Neuronal stem cell (in vitro differentiated cells): ENCODE results near the gene CYP46A1.
A peak's percentile ranks its signal among the peaks of the same experiment; 100 is the strongest.

Source experiments
- DNase-seq: peaks from one replicate; pipeline ENCODE4 v3.0.0-alpha.2; 2013; ENCODE audit warnings: low spot score
- H2AFZ ChIP-seq: one replicate; pipeline ENCODE4 v1.6.1; 2013; ENCODE audit warnings: mild to moderate bottlenecking, low read length, inconsistent platforms
- H2AK5ac ChIP-seq: 2 replicates; pipeline ENCODE4 v1.6.1; 2013; ENCODE audit warnings: low read depth, mild to moderate bottlenecking, inconsistent platforms, low read length, moderate library complexity, mixed read lengths
- H2BK120ac ChIP-seq: 2 replicates; pipeline ENCODE4 v1.6.1; 2013; ENCODE audit warnings: low read depth, mild to moderate bottlenecking, inconsistent platforms, low read length, moderate library complexity, mixed read lengths
- H2BK12ac ChIP-seq: one replicate; pipeline ENCODE4 v1.6.1; 2013; ENCODE audit warnings: low read length, inconsistent platforms
- H2BK15ac ChIP-seq: 2 replicates; pipeline ENCODE4 v1.6.1; 2013; ENCODE audit warnings: mild to moderate bottlenecking, low read length, inconsistent platforms, mixed read lengths
- H2BK5ac ChIP-seq: one replicate; pipeline ENCODE4 v1.6.1; 2013; ENCODE audit warnings: inconsistent platforms, mild to moderate bottlenecking, low read length, moderate library complexity
- H3K14ac ChIP-seq: one replicate; pipeline ENCODE4 v1.6.1; 2013; ENCODE audit warnings: low read length, inconsistent platforms
- H3K18ac ChIP-seq: 2 replicates; pipeline ENCODE4 v1.6.1; 2013; ENCODE audit warnings: low read length, inconsistent platforms
- H3K23ac ChIP-seq: 2 replicates; pipeline ENCODE4 v1.6.1; 2013; ENCODE audit warnings: low read depth, mild to moderate bottlenecking, mixed read lengths, low read length, inconsistent platforms; ENCODE audit not compliant: poor library complexity
- H3K27ac ChIP-seq: replicated peaks from 3 replicates; pipeline ENCODE4 v1.5.1; 2013; ENCODE audit warnings: low read length, inconsistent platforms
- H3K27me3 ChIP-seq, 3 experiments: 2 replicates each; pipeline ENCODE4 v1.6.1; 2013; ENCODE audit warnings: low read length in 3 of 3, mild to moderate bottlenecking in 2 of 3, inconsistent platforms in 1 of 3, low read depth in 1 of 3, mixed read lengths in 1 of 3, moderate library complexity in 1 of 3; ENCODE audit not compliant: control insufficient read depth in 3 of 3, insufficient read depth in 3 of 3
- H3K36me3 ChIP-seq, 2 donors: replicated peaks in 1 of 2; 2 replicates each; pipeline ENCODE4 v1.6.1; 2013; ENCODE audit warnings: low read length in 2 of 2; ENCODE audit not compliant: control insufficient read depth in 2 of 2, insufficient read depth in 2 of 2
- H3K4ac ChIP-seq: 2 replicates; pipeline ENCODE4 v1.6.1; 2013; ENCODE audit warnings: inconsistent platforms, mild to moderate bottlenecking, low read length, moderate library complexity
- H3K4me1 ChIP-seq, 2 donors: 1 replicate in 1 of 2; 2 replicates in 1 of 2; pipeline ENCODE4 v1.6.1; 2013; ENCODE audit warnings: low read length in 2 of 2, low read depth in 1 of 2; ENCODE audit not compliant: control insufficient read depth in 2 of 2, insufficient read depth in 1 of 2
- H3K4me2 ChIP-seq: one replicate; pipeline ENCODE4 v1.6.1; 2013; ENCODE audit warnings: mild to moderate bottlenecking, low read length, inconsistent platforms; ENCODE audit not compliant: insufficient read depth, poor library complexity, severe bottlenecking
- H3K4me3 ChIP-seq, 2 donors: 2 replicates each; pipeline ENCODE4 v1.5.1; 2013; ENCODE audit warnings: low read length in 2 of 2, mild to moderate bottlenecking in 2 of 2, inconsistent platforms in 1 of 2, moderate library complexity in 1 of 2
- H3K79me1 ChIP-seq: one replicate; pipeline ENCODE4 v1.6.1; 2013; ENCODE audit warnings: low read depth, mild to moderate bottlenecking, inconsistent platforms, low read length, moderate library complexity
- H3K9ac ChIP-seq: one replicate; pipeline ENCODE4 v1.6.1; 2013; ENCODE audit warnings: mild to moderate bottlenecking, low read depth, low read length, inconsistent platforms; ENCODE audit not compliant: poor library complexity
- H3K9me3 ChIP-seq, 2 donors: replicated peaks in 1 of 2; 2 replicates each; pipeline versions ENCODE3 to v1.6.1; 2013; ENCODE audit warnings: low read length in 2 of 2, mild to moderate bottlenecking in 2 of 2, inconsistent platforms in 1 of 2, low read depth in 1 of 2, mixed read lengths in 1 of 2, moderate library complexity in 1 of 2; ENCODE audit not compliant: control insufficient read depth in 2 of 2, insufficient read depth in 1 of 2
- H4K8ac ChIP-seq: one replicate; pipeline ENCODE4 v1.6.1; 2013; ENCODE audit warnings: low read depth, mild to moderate bottlenecking, inconsistent platforms, low read length, moderate library complexity
- H4K91ac ChIP-seq: one replicate; pipeline ENCODE4 v1.6.1; 2013; ENCODE audit warnings: low read length, low read depth, mild to moderate bottlenecking, inconsistent platforms; ENCODE audit not compliant: poor library complexity
- WGBS, 2 donors: extraction: QIAGEN DNeasy Blood & Tissue Kit; methylation state at CpG; one replicate each; pipeline ENCODE4 v1.1.7; 2013; ENCODE audit warnings: missing lambda C conversion rate in 2 of 2, mixed read lengths in 1 of 2; ENCODE audit not compliant: insufficient read length in 2 of 2, insufficient replicate concordance in 1 of 2; ENCODE audit errors: extremely low coverage in 2 of 2; 5-methylcytosine and 5-hydroxymethylcytosine counted together

The CYP46A1 gene

GRCh38 chr14:99754141-99755067, 70.3 kb downstream of the CYP46A1 start:
- no peak overlapping the region for H4K91ac ChIP-seq
- peaks cover 15 to 31% of the 10 kb centered on the region in 2 donors for H3K4me1 ChIP-seq
- H3K4me2 ChIP-seq: no peak overlapping the region
- H4K8ac ChIP-seq: no peak overlapping the region
- WGBS, 2 donors: no CpG with 5 or more reads among the region's 24 CpGs
- no peak overlapping the region for H3K4ac ChIP-seq
- H3K23ac ChIP-seq: no peak overlapping the region
- no peaks in the 10 kb centered on the region for H3K36me3 ChIP-seq
- peak overlapping the region; percentile 52 for H2BK120ac ChIP-seq
- no peaks in the 10 kb centered on the region for H3K9me3 ChIP-seq
- H3K79me1 ChIP-seq: peaks cover 1% of the 10 kb centered on the region
- H2AK5ac ChIP-seq: peak overlapping the region; percentile 76
- peak overlapping the region; percentile 24 for H3K9ac ChIP-seq
- H3K18ac ChIP-seq: peak overlapping the region; percentile 62
- no peak overlapping the region for H3K14ac ChIP-seq
- peaks cover 0 to 17% (median 0%) of the 10 kb centered on the region in 3 experiments for H3K27me3 ChIP-seq
- no peak overlapping the region for H2BK12ac ChIP-seq
- no peak overlapping the region for H3K27ac ChIP-seq
- peak overlapping the region; percentile 47 for H2BK5ac ChIP-seq
- peak overlapping the region; percentile 36 for H2AFZ ChIP-seq
- H2BK15ac ChIP-seq: peak overlapping the region; percentile 76
- DNase-seq: no peak
- H3K4me3 ChIP-seq: no peak overlapping the region

GRCh38 chr14:99755068-99755405, 70.9 kb downstream of the CYP46A1 start:
- no peak overlapping the region for H3K14ac ChIP-seq
- no peak overlapping the region for H3K4ac ChIP-seq
- H2BK12ac ChIP-seq: no peak overlapping the region
- H3K4me1 ChIP-seq: peaks cover 15 to 35% of the 10 kb centered on the region in 2 donors
- H2BK15ac ChIP-seq: no peak overlapping the region
- peak overlapping the region; percentile 53 for H2AK5ac ChIP-seq
- no peak overlapping the region for H3K23ac ChIP-seq
- no peak overlapping the region for H2BK5ac ChIP-seq
- no peak overlapping the region for H3K4me3 ChIP-seq
- no peaks in the 10 kb centered on the region for H3K36me3 ChIP-seq
- no CpG with 5 or more reads among the region's 8 CpGs for WGBS, 2 donors
- no peak overlapping the region for H2AFZ ChIP-seq
- H2BK120ac ChIP-seq: no peak overlapping the region
- no peak overlapping the region for H3K27ac ChIP-seq
- H4K8ac ChIP-seq: no peak overlapping the region
- H3K27me3 ChIP-seq: peaks cover 0 to 16% (median 0%) of the 10 kb centered on the region in 3 experiments
- H3K9ac ChIP-seq: no peak overlapping the region
- no peak overlapping the region for H4K91ac ChIP-seq
- H3K4me2 ChIP-seq: no peak overlapping the region
- H3K79me1 ChIP-seq: peaks cover 1% of the 10 kb centered on the region
- H3K9me3 ChIP-seq: no peaks in the 10 kb centered on the region
- DNase-seq: no peak
- H3K18ac ChIP-seq: peak overlapping the region; percentile 70

GRCh38 chr14:99755629-99756603, 71.8 kb downstream of the CYP46A1 start:
- H2AK5ac ChIP-seq: peak overlapping the region; percentile 53
- peak overlapping the region; percentile 77 for H4K91ac ChIP-seq
- no peak for DNase-seq
- no peak overlapping the region for H3K27ac ChIP-seq
- peak overlapping the region; percentile 81 for H3K18ac ChIP-seq
- peak overlapping the region; percentile 52 for H2BK12ac ChIP-seq
- no peak overlapping the region for H3K4me3 ChIP-seq
- H3K27me3 ChIP-seq: peaks cover 0 to 9% (median 0%) of the 10 kb centered on the region in 3 experiments
- H3K9ac ChIP-seq: peak overlapping the region; percentile 9
- no peak overlapping the region for H3K4me2 ChIP-seq
- no CpG with 5 or more reads among the region's 21 CpGs for WGBS, 2 donors
- H2BK15ac ChIP-seq: peak overlapping the region; percentile 88
- H3K14ac ChIP-seq: no peak overlapping the region
- H2BK5ac ChIP-seq: peak overlapping the region; percentile 50
- H2AFZ ChIP-seq: no peak overlapping the region
- no peaks in the 10 kb centered on the region for H3K36me3 ChIP-seq
- no peak overlapping the region for H4K8ac ChIP-seq
- no peak overlapping the region for H3K23ac ChIP-seq
- peak overlapping the region; percentile 12 for H3K4ac ChIP-seq
- H3K9me3 ChIP-seq: no peaks in the 10 kb centered on the region
- peaks cover 1% of the 10 kb centered on the region for H3K79me1 ChIP-seq
- H2BK120ac ChIP-seq: peak overlapping the region; percentile 81
- H3K4me1 ChIP-seq: peaks cover 15 to 38% of the 10 kb centered on the region in 2 donors
